Muscle of back (tissue), 11 donors: Measurements from ENCODE around the gene SH3PXD2A. TPM values are rescaled to one million over a fixed set of nuclear protein-coding genes. Genes with fewer than 3 reads are reported as not detected.

ENCODE experiments used
- DNase-seq, 3 donors: peaks; one replicate each; pipeline versions ENCODE4 v3.0.0 to v3.0.0-alpha.2; 2013
- polyA plus RNA-seq, 10 donors: library from polyadenylated mRNA; unstranded; fragments of 120-200 nt; gene quantifications; one replicate each; pipeline ENCODE4 v1.2.1, GENCODE V29; 2013; ENCODE audit not compliant: insufficient read length in 10 of 10

The SH3PXD2A gene
- polyA plus RNA-seq, 10 donors, result 72.3 to 88.0 (median 76.6) TPM

GRCh38 chr10:103691723-103692435 is 163.5 kb downstream of the SH3PXD2A start:
- no peak for DNase-seq

GRCh38 chr10:103691267-103691666 is 164.1 kb downstream of the SH3PXD2A start:
- DNase-seq, result no peak

GRCh38 chr10:103690281-103690680 is 165.1 kb downstream of the SH3PXD2A start:
- peak in 1 of 3 donors; percentile 61 for DNase-seq

DNA sequence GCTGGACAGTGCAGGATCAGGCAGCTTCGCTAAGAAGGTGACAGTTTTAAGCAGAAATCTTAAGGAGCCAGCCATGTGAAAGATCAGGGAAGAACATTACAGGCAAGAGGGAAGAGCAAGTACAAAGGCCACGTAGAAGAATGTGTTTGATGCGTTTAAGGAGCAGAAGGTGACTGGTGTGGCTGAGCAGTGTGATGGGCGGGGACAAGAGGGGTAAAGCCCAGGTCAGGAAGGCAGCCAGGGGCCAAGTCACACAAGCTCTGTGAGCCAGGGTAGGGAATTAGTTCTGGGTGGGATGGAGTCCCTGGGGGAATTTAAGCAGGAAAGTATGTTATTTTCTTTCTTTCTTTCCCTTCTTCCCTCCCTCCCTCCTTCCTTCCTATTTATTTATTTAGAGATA is 166.9 kb downstream of the SH3PXD2A start:
- DNase-seq, result no peak

DNA sequence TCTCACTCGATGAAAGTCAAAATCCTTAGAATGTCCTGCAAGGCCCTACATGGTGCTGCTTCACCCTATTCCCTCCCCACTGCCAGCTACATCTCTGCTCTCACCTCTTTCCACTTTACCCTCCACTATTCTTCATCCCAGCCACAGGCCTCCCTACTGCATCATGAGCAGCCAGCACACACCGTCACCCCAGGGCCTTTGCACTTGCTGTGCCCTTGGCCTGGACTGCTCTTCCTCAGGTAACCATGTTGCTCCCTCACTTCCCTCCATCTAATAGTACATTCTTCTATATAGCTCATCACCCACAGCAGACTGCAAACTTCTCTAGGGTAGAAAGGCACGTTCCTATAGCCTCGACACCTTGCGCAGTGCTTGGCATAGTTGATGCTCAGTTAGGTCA is 167.7 kb downstream of the SH3PXD2A start:
- no peak for DNase-seq

DNA sequence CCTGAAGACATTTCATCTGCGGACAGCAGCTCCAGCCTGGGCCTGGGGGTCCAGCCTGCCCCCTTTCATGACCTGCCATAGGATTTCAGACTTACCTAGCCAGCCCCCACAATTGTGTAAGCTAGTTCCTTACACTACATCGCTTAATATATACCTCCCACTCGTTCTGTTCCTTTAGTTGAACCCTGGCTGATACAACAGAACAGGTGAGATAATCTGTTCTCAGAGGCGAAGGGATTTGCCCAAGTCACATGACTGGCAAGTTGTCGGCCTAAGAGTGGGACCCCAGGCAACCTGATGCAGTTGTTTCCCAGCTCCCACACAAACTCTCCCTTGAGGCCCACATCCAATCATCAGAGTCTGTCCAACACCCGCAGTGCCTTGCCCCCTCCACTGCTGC is 168.2 kb downstream of the SH3PXD2A start:
- no peak for DNase-seq

DNA sequence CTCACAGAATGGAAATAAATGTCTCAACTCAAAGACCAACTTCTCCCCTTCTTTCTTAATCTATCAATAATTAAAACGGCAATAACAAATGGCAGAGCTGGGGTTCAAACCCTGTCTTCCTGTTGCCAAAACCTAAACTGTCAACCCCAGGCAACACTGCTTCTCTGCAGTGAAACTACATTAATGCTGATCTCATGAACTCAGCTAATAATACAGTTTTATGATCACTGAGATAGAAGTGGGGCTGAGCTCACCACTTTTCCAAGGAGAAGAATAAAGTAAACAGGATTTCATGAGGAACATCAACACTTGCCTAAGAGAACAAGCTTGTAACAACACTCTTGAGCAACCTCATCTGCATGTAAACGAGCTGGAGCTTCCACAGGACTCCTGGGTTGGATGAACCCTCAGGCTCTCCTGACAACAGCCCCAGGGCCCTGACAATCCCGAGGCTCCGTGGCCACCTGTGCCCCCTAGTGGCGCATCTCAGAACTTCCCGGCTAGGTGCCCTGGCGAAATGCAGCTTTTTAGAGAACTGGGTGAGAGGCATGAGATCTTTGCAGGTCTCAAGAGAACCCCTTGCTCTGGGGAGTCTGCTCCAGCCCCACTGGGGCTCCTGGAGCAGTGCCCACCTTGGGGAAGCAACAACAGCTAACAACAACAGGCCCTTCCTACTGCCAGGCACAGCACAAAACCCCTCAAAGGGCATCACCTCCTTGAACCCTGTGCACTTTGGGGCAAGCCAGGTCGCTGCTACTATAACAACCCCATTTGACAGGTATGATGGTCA is 169.3 kb downstream of the SH3PXD2A start:
- peak in 2 of 3 donors; percentile 76 to 86 for DNase-seq

- DNase-seq, result no peak
Measured at GRCh38 chr10:103683851-103684250, 171.5 kb downstream of the SH3PXD2A start.

DNA sequence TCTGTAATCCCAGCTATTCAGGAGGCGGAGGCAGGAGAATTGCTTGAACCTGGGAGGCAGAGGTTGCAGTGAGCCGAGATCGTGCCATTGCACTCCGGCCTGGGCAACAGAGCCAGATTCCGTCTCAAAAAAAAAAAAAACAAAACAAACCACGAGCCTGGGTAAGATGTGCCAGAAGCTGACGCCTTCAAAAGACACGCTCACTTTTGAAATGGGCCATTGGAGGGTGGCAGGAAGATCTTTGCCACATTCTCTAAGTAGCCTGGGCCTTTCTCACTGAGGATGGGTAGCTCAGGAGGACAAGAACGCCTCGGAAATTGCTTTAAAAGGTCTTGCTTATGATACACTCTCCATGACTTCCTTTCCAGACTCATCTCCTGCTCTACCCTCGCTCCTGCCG is 172.7 kb downstream of the SH3PXD2A start:
- no peak for DNase-seq

- peak in 1 of 3 donors; percentile 27 for DNase-seq
Measured at GRCh38 chr10:103681617-103682399, 173.6 kb downstream of the SH3PXD2A start.

DNA sequence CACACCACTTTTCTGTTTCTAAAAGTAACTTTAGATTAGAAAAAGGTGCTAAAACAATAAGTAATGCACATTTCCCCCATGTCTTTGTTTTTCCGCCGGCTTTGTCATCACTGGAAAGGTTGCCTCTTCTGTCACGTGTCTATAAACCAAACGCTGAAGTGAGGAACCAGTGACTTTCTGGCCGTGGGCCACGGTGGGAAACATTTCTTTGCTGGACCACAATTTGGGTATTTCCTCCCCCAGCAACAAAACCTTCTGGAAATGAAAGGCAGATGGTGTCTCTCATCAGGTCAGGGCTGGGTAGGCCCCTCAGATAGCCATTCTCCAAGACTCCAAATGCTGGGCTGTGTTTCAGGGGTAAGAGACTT is 174.5 kb downstream of the SH3PXD2A start:
- DNase-seq, result no peak

DNA sequence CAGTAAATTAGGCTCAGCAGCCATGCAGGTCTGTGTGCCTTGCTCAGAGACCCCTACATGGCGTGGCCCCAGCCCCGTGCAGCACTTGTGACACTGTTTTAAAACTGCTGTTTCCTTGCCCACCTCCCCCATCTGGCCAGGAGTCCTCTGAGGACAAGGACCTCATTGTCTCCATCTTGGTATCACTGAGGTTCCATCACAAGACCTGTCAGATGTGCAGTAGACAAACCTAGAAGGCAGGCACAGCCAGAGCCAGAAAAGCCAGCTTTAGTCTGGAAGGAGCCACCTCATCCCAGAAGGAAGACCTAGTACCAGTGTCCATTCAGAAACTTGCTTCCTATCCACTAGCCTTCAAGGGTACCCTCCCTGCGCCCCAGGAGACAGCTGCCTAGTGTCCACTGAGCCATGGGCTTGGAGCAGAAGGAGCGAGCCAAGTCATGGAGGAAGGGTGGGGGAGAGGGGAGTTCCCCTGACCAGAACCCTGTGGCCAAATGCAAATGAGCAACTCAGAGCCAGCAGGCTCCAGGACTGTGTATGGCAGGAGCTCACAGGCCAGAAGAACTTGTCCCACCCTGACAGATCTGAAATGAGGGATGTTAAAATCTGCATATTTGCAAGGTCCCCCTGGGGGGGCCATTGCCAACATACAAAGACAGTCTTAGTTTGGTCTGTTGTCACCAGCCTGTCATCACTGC is 176.1 kb downstream of the SH3PXD2A start:
- no peak for DNase-seq

GRCh38 chr10:103678178-103678526 is 177.2 kb downstream of the SH3PXD2A start:
- peak; percentile 87 to 96 (median 95) for DNase-seq

DNA sequence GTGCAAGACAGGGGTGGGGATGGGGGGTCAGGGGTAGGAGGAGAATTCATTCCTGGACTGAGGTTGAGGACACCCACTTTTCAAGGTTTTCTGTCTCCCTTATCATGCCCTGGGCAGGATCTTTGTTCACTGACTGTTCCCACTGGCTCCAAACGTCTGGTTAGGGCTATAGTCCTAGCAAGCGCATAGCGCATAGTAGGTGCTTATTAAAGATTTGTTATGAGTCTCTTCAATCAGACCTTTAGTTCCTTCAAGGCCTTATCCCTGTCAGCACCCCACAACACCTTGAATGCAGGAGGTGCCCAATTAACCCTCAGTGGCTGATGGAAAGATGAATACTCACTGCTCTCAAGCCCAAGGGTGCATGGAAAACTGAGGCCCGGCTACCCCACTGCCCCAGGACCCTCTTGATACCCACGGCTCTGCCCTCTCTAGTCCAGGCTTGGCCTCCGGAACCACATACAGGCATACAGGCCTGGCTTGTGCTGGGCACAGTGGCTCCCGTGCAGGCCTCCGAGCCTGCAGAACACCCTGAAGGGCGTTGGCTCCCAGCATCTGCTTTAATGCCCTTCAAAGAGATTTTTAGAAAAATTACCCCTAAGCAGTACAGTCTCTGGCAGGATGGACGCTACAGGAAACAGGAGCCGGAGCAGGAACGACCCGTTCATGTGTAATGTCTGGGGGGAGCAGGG is 177.7 kb downstream of the SH3PXD2A start:
- no peak for DNase-seq

DNA sequence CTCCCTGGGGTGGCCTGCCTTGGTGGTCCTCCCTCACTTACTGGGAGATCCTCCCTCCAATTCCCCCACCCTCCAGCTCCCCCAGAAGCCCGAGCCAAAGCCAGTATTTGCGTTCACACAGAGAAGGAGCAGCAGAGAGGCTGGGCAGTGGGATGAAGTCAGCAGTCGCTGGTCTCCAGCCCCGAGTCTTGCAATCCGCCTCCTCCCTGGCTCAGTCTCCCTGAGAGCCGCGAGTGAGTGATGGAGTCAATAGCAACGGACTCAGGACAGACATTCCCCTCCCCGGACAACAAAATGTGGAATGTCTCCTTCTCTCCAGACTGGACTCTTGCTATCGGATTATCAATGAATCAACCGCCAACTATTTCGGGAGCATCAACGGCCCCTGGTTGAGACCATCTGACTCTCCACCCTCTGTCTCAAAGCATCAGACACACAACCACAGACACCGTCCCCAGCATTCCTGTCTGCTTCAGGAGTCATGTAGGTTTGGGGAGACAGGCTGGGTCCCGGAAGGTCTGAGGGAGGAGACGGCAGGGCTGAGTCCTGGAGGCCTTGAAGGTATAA is 178.4 kb downstream of the SH3PXD2A start:
- DNase-seq, result peak; percentile 83 to 92 (median 91)

DNA sequence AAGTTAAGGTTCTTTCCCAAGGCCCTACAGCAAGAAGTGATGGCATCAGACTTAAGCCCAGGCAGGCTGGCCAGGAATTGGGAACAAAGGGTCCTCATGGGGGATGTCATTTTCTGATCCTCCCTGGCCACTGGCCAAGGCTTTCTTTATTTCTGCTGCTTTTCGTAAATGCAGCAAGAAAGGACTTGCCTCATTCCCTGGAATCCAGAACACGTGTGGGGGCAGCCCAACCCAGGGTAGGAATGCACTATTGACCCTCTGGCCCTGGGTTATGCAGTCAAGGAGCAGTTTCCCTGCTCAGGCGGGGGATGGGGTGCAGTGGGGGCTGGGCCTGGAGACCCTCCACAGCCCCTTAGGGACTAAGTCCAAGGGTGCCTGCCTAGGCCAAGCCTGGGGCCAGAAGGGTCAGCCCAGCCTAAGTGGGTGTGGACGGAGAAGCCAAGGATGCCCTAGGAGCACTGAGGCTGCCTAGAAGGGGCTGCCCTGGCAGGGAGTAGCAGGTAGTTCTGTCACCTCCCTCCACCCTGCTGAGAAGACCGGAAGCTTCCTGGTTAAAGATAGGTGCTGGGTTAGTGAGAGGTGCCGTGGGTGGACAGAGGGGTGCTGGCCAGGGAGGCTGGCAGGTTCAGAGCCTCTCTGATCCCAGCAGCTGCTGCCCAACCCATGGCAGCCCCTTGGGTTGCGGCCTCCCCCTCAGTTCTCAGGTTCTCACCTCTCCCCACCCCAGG is 179.2 kb downstream of the SH3PXD2A start:
- DNase-seq, result peak in 1 of 3 donors; percentile 78

GRCh38 chr10:103673606-103674005 is 181.8 kb downstream of the SH3PXD2A start:
- DNase-seq, result peak in 1 of 3 donors; percentile 87

DNA sequence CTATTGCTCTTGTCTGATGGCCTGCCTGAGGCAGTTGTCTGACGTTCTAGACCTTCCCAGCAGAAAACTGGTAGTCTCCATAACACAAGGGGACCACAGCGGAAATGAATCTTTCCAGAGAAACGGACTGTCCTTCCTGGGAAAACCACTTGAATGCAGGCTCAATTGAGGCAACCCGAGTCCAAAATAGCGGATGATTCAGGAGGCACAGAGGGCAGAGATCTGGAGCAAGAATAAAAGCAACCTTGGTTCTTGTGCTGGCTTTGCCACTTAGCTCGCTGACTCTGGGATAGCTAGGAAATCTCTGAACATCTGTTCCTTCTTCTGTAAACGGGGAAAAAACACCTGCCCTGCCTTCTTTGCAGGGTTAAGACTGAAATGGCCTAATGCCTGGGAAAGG is 183.0 kb downstream of the SH3PXD2A start:
- no peak for DNase-seq

GRCh38 chr10:103671126-103671895 is 184.1 kb downstream of the SH3PXD2A start:
- peak in 1 of 3 donors; percentile 63 for DNase-seq
